ENCODE measurements around the gene TMC8. TPM values are rescaled to one million over a fixed set of nuclear protein-coding genes. Genes with fewer than 3 reads are reported as not detected.

Gene TMC8
- total and polyA plus RNA-seq, 2 experiments from 2014 or later = 1.2 to 1.3 TPM

GRCh38 chr17:78122931-78123249, 7.7 kb upstream of the TMC8 start:
- Mint-ChIP-seq H3K36me3 (ENCODE audit: low read depth) (peaks cover 29% of the 10 kb centered on the region), H3K9me3 (no peaks in the 10 kb centered on the region), H3K4me3 (no peak overlapping the region), H3K27ac (no peak overlapping the region), H3K27me3 (ENCODE audit: insufficient read depth, low read depth, poor library complexity) (peaks cover 4% of the 10 kb centered on the region), H3K4me1 (peaks cover 8% of the 10 kb centered on the region)
- Histone ChIP-seq H3F3A (replicated peaks; ENCODE audit: low read depth) (no peaks in the 10 kb centered on the region), H3K79me2 (replicated peaks; ENCODE audit: insufficient read depth) (0 out of 2 replicates have a peak, but pooled peaks cover 5% of the 10 kb centered on the region), H3K27me3 (ENCODE audit: insufficient read depth) (no peaks in the 10 kb centered on the region), H4K20me1 (replicated peaks; ENCODE audit: insufficient read depth) (no peaks in the 10 kb centered on the region), H3K4me1 (ENCODE audit: insufficient read depth) (peaks cover 9% of the 10 kb centered on the region), H3K4me3 (no peak overlapping the region), H3K36me3 (ENCODE audit: insufficient read depth) (0 out of 2 replicates have a peak, but pooled peaks cover 5% of the 10 kb centered on the region), H3K27ac (ENCODE audit: low read depth) (no peak overlapping the region), H2AFZ (no peak overlapping the region), H3K4me2 (no peak overlapping the region), H3K9me2 (ENCODE audit: insufficient read depth) (no peaks in the 10 kb centered on the region)
- no peak for DNase-seq (ENCODE audit: low spot score)
- TF ChIP-seq ZNF114 (CRISPR knock-in tag; IDR thresholded peaks at IDR 0.05) = no peak
- TF ChIP-seq POLR2AphosphoS5 (IDR thresholded peaks at IDR 0.05; ENCODE audit: low read depth) = no peak
- no peak for TF ChIP-seq CREB1 (CRISPR knock-in tag; IDR thresholded peaks at IDR 0.05; ENCODE audit: low read depth)
- no peak for TF ChIP-seq ZNF462 (CRISPR knock-in tag; IDR thresholded peaks at IDR 0.05)
- TF ChIP-seq JUNB (IDR thresholded peaks at IDR 0.05; ENCODE audit: unreplicated experiment) = no peak
- no peak for TF ChIP-seq EZH2 (IDR thresholded peaks at IDR 0.05; ENCODE audit: low read depth, unreplicated experiment)
- TF ChIP-seq CTCF (conservative IDR thresholded peaks at IDR 0.05; ENCODE audit: low read depth in 2 of 2) = no peak
- TF ChIP-seq ETS1 (IDR thresholded peaks at IDR 0.05) = no peak
- TF ChIP-seq EZH2phosphoT487 (IDR thresholded peaks at IDR 0.05; ENCODE audit: unreplicated experiment) = no peak
- TF ChIP-seq ZNF331 (CRISPR knock-in tag; IDR thresholded peaks at IDR 0.05; ENCODE audit: low read depth) = no peak
- TF ChIP-seq REST (IDR thresholded peaks at IDR 0.05; ENCODE audit: unreplicated experiment) = no peak
- no peak for TF ChIP-seq NANOG (IDR thresholded peaks at IDR 0.05; ENCODE audit: borderline replicate concordance)
- no peak for TF ChIP-seq STAT1 (IDR thresholded peaks at IDR 0.05; ENCODE audit: unreplicated experiment)
- ATAC-seq = no peak

Measured in GM23338 (cell line).